ENCODE measurements around the gene ACAA1. TPM values are rescaled to one million over a fixed set of nuclear protein-coding genes. Genes with fewer than 3 reads are reported as not detected.

The ACAA1 gene
- total RNA-seq, 4 donors from 2014 or later: 123 to 278 (median 204) TPM

DNA sequence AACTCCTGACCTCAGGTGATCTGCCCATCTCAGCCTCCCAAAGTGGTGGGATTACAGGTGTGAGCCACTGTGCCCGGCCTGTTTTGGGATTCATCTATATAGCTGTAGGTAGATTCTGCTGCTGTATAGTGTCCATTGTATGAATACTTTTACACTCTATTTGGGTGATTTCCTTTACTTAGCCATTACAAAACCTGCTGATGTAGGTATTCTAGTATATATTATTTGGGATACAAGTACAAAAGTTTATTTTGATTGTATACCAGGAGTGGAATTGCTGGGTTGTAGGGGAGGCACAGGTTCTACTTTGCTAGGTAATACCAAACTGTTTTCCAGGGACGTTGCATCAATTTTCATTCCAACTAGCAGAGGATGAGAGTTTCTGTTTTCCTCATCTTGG, 18.9 kb upstream of the ACAA1 start:
- no peak overlapping the region for H3K27ac ChIP-seq
- H3K4me3 ChIP-seq: no peak overlapping the region
- no peak for DNase-seq
- in situ Hi-C loops (cut with MboI; ENCODE audit: low pct_ligation_motif_present in 1 of 4, low pct_unique_long_range_greater_than_20kb in 1 of 4, low sequenced_read_pairs in 3 of 4) (no loop called here), intact Hi-C loops (cut with DNase I; ENCODE audit: low total_unique reads) (no loop called here)
- no peak for TF ChIP-seq POLR2AphosphoS5 (IDR thresholded peaks at IDR 0.05)
- TF ChIP-seq, protein P1, sequence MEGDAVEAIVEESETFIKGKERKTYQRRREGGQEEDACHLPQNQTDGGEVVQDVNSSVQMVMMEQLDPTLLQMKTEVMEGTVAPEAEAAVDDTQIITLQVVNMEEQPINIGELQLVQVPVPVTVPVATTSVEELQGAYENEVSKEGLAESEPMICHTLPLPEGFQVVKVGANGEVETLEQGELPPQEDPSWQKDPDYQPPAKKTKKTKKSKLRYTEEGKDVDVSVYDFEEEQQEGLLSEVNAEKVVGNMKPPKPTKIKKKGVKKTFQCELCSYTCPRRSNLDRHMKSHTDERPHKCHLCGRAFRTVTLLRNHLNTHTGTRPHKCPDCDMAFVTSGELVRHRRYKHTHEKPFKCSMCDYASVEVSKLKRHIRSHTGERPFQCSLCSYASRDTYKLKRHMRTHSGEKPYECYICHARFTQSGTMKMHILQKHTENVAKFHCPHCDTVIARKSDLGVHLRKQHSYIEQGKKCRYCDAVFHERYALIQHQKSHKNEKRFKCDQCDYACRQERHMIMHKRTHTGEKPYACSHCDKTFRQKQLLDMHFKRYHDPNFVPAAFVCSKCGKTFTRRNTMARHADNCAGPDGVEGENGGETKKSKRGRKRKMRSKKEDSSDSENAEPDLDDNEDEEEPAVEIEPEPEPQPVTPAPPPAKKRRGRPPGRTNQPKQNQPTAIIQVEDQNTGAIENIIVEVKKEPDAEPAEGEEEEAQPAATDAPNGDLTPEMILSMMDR (IDR thresholded peaks at IDR 0.05): no peak
- WGBS, 2 donors (ENCODE audit: low coverage in 1 of 2): 87 to 96% methylated on average over 1 to 2 of the region's 2 CpGs
- no peaks in the 10 kb centered on the region for H3K36me3 ChIP-seq
- peaks cover 0 to 6% (median 0%) of the 10 kb centered on the region in 4 donors for H3K4me1 ChIP-seq
- H3K9me3 ChIP-seq: no peaks in the 10 kb centered on the region
- H3K27me3 ChIP-seq: no peaks in the 10 kb centered on the region

DNA sequence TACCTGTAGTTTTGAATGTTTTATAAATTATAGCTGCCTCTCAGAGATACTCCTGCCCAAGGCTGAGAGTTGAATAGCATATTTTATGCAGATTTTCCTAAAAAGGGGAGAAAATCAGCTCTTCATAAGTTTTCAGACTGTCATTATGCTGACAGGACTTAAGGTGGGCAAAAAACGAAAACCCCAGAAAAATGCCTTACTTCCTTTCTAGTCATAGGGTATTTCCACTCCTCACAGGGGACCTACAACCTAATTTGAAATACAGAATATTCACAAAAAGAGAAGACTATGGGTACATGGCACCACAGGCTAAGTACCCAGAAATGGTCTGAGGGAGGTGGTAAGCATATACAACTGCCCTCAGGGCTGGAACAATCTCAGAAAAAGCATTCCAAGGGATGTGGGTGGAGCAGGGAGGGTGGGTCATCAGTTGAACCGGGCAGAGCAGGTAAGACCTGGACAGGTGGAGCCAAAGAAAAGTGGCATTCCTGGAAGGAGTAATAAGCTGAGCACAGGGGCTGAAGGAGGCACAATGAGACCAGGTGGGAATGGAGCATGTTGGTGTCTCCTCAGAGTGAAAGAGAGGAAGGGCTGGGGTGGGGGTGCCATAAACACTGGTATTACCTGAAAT, 17.8 kb upstream of the ACAA1 start:
- DNase-seq: peak; percentile 57
- H3K27ac ChIP-seq: no peak overlapping the region

DNA sequence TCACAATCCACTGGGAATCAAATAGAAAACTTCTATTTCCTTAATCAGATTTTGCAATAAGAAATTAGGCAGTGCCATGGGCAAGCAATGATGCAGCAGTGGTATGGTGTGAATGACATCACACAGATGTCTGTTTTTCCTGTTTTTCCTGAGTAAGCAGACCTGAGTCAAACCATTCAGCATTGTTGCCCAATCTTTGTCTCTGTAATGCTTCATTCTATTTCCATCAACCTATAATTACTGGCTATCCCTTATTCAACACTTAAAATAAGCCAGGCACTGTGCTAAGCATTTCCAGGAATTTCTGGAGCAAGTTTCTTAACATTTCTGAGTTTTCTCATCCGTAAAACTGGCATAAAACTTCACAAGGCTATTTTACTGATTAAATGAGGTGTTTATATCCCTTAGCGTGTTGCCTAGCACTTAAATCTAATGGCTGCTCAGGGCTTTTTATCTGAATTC, 17.1 kb upstream of the ACAA1 start:
- no peak for DNase-seq
- WGBS, 2 donors (ENCODE audit: low coverage in 1 of 2): 71 to 85% methylated on average over 2 of the region's 2 CpGs
- intact Hi-C loops (cut with DNase I; ENCODE audit: low total_unique reads) (no loop called here), in situ Hi-C loops (cut with MboI; ENCODE audit: low pct_ligation_motif_present in 1 of 4, low pct_unique_long_range_greater_than_20kb in 1 of 4, low sequenced_read_pairs in 3 of 4) (no loop called here)
- Histone ChIP-seq H3K4me3 (no peak overlapping the region), H3K4me1 (peaks cover 0 to 6% (median 0%) of the 10 kb centered on the region in 4 donors), H3K36me3 (no peaks in the 10 kb centered on the region), H3K9me3 (no peaks in the 10 kb centered on the region), H3K27ac (no peak overlapping the region), H3K27me3 (no peaks in the 10 kb centered on the region)
- TF ChIP-seq POLR2A (IDR thresholded peaks at IDR 0.05): no peak
- TF ChIP-seq POLR2AphosphoS5 (IDR thresholded peaks at IDR 0.05): peak in 1 of 3 donors; percentile 26

More for the DNA sequence above, 17.8 kb upstream of the ACAA1 start:
- TF ChIP-seq POLR2AphosphoS5 (IDR thresholded peaks at IDR 0.05) (peak in 1 of 3 donors; percentile 16), EP300 (IDR thresholded peaks at IDR 0.05; ENCODE audit: low read depth) (no peak)
- H3K9me3 ChIP-seq: no peaks in the 10 kb centered on the region
- no peak overlapping the region for H3K4me3 ChIP-seq
- intact Hi-C loops (cut with DNase I; ENCODE audit: low total_unique reads): no loop called here
- WGBS, 2 donors (ENCODE audit: low coverage in 1 of 2): 57% methylated on average over 2 of the region's 2 CpGs; no CpG with 5 or more reads in 1 of the 2 donors
- H3K36me3 ChIP-seq: no peaks in the 10 kb centered on the region
- no peaks in the 10 kb centered on the region for H3K27me3 ChIP-seq
- peaks cover 0 to 6% (median 0%) of the 10 kb centered on the region in 4 donors for H3K4me1 ChIP-seq
- in situ Hi-C loops (cut with MboI; ENCODE audit: low pct_ligation_motif_present in 1 of 4, low pct_unique_long_range_greater_than_20kb in 1 of 4, low sequenced_read_pairs in 3 of 4): no loop called here

DNA sequence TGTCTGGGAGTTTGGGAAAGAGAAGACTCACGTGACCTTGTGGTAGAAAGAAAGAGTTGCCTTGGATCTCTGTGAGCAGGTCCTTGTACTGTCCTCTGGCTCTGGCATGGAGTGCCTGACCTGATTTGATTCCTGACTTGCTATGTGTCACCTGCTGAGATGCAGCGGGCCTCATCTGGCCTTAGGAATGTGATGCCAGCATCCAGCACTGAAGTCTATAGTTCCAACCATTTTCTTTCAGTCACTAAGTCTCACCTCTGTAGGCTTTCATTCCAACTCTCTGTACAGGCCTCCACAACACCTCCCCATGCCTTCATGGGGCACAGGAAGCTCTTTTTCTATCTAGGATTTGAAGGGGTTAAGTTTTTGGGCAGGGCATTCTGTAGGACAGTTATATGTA, 16.3 kb upstream of the ACAA1 start:
- Histone ChIP-seq H3K4me3 (no peak overlapping the region), H3K27ac (no peak overlapping the region), H3K36me3 (no peaks in the 10 kb centered on the region), H3K27me3 (no peaks in the 10 kb centered on the region), H3K4me1 (peaks cover 0 to 6% (median 0%) of the 10 kb centered on the region in 4 donors), H3K9me3 (no peaks in the 10 kb centered on the region)
- WGBS, 2 donors (ENCODE audit: low coverage in 1 of 2): 86 to 90% methylated on average over 1 to 2 of the region's 2 CpGs
- in situ Hi-C loops (cut with MboI; ENCODE audit: low pct_ligation_motif_present in 1 of 4, low pct_unique_long_range_greater_than_20kb in 1 of 4, low sequenced_read_pairs in 3 of 4) (no loop called here), intact Hi-C loops (cut with DNase I; ENCODE audit: low total_unique reads) (no loop called here)
- DNase-seq: no peak
- TF ChIP-seq EP300 (IDR thresholded peaks at IDR 0.05; ENCODE audit: low read depth) (no peak), POLR2A (IDR thresholded peaks at IDR 0.05) (no peak), POLR2AphosphoS5 (IDR thresholded peaks at IDR 0.05) (no peak)
- TF ChIP-seq, protein P1 (IDR thresholded peaks at IDR 0.05): no peak

DNA sequence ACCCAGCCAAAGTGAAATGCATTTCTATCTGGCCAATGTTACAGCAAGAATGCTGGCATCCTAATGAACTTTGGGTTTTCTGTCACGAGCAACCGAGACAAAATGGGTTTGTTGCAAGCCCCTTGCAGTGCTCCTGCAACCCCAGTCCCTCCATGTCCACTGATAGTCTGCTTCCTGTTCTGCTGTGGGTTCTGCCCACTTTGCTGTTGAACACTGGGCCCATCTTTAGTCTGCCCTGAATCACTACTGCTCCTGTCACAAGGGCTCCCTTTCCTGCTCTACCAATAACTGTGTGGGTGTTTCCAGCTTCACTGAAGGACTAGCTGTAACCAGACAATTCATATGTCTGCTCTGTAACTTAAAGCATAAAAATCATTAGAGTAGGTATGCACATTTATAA, 15.7 kb upstream of the ACAA1 start:
- TF ChIP-seq POLR2A (IDR thresholded peaks at IDR 0.05): no peak
- no peak for TF ChIP-seq EP300 (IDR thresholded peaks at IDR 0.05; ENCODE audit: low read depth)
- TF ChIP-seq POLR2AphosphoS5 (IDR thresholded peaks at IDR 0.05): no peak
- TF ChIP-seq, protein P1 (IDR thresholded peaks at IDR 0.05): no peak
- no peaks in the 10 kb centered on the region for H3K9me3 ChIP-seq
- in situ Hi-C loops (cut with MboI; ENCODE audit: low pct_ligation_motif_present in 1 of 4, low pct_unique_long_range_greater_than_20kb in 1 of 4, low sequenced_read_pairs in 3 of 4): no loop called here
- WGBS, 2 donors (ENCODE audit: low coverage in 1 of 2): 85% methylated on average over 2 of the region's 2 CpGs; no CpG with 5 or more reads in 1 of the 2 donors
- H3K27ac ChIP-seq: no peak overlapping the region
- no peaks in the 10 kb centered on the region for H3K27me3 ChIP-seq
- intact Hi-C loops (cut with DNase I; ENCODE audit: low total_unique reads): no loop called here
- DNase-seq: no peak
- H3K4me1 ChIP-seq: peaks cover 0 to 6% (median 0%) of the 10 kb centered on the region in 4 donors
- no peaks in the 10 kb centered on the region for H3K36me3 ChIP-seq
- H3K4me3 ChIP-seq: no peak overlapping the region

Measured in transverse colon (tissue), 4 donors.